Gastrocnemius medialis (tissue), 4 donors: ENCODE results near the gene FAM110A.

ENCODE experiments used
- POLR2A ChIP-seq, 2 donors: fragments of 450-650 bp; IDR thresholded peaks; one replicate each; pipeline ENCODE4 v1.6.1; 2017; ENCODE audit warnings: antibody characterized with exemption in 2 of 2, mild to moderate bottlenecking in 2 of 2, moderate library complexity in 2 of 2
- TF ChIP-seq, protein P1 (sequence below), 5 experiments: fragments of 450-650 bp in 3 of 5; fragments of 200-600 bp in 2 of 5; sonication (generic) in 2 of 5; IDR thresholded peaks in 4 of 5; conservative IDR thresholded peaks in 1 of 5; 1 replicate in 4 of 5; 2 replicates in 1 of 5; pipeline ENCODE4 v1.5.1; 2016 to 2019; ENCODE audit warnings: antibody characterized with exemption in 5 of 5, mild to moderate bottlenecking in 3 of 5, moderate library complexity in 3 of 5

DNA sequence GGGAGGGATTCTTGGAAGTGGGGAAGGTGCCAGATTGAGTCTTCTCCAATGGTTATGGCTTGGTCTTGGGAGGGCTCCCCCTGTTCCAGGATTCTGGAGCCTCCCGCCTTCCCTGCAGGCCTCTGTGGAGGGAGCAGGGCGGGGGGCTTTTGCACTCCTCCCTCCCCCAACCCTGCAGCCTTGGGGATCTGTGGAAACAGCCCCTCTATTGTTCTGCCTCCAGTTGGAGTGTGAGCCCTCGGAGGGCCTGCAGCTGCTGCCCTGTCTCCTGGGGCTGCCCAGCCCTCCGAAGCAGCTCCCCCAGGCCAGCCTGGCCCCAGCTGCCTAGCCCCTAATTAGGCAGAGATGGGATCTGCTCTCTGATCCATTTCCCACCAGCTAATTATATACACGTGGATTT is 14.7 kb downstream of the FAM110A start:
- TF ChIP-seq, protein P1, sequence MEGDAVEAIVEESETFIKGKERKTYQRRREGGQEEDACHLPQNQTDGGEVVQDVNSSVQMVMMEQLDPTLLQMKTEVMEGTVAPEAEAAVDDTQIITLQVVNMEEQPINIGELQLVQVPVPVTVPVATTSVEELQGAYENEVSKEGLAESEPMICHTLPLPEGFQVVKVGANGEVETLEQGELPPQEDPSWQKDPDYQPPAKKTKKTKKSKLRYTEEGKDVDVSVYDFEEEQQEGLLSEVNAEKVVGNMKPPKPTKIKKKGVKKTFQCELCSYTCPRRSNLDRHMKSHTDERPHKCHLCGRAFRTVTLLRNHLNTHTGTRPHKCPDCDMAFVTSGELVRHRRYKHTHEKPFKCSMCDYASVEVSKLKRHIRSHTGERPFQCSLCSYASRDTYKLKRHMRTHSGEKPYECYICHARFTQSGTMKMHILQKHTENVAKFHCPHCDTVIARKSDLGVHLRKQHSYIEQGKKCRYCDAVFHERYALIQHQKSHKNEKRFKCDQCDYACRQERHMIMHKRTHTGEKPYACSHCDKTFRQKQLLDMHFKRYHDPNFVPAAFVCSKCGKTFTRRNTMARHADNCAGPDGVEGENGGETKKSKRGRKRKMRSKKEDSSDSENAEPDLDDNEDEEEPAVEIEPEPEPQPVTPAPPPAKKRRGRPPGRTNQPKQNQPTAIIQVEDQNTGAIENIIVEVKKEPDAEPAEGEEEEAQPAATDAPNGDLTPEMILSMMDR (IDR thresholded peaks at IDR 0.05 in 4 of 5, conservative IDR thresholded peaks at IDR 0.05 in 1 of 5) = no peak
- TF ChIP-seq POLR2A (IDR thresholded peaks at IDR 0.05) = no peak
